HG02840 (cell line): Measurements from ENCODE around the gene ARHGAP32.
"Not testable (repeated sequence)": the region's sequence is repeated elsewhere in the genome, so short reads cannot be mapped to it uniquely, and the experiment has no call there.

Source experiments
- ATAC-seq: cut with Tn5 transposase; IDR thresholded peaks from one replicate; pipeline ENCODE4 v1.9.1; 2021; ENCODE audit warnings: mild to moderate bottlenecking, moderate library complexity, moderate number of reproducible peaks; ENCODE audit not compliant: unreplicated experiment, low FRiP score

The ARHGAP32 gene

DNA sequence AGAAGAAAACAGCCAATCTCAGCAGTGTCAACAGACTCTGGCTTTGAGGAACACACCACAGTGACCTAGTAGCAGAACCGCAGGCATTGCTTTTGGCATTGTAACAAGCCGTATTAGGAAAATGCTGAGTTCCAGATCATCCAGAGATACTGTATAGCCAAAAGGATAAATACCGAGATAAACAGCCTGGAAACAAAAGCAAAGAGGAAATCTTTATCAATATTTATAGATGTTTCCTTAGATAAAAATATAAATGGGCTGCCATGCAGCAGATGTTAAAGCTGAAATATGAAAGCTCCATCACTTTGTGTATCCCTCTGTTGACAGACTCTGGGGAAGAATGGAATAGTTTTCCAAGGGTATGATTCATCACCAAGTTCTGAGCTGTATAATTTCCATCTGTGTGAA lies 150.5 kb downstream of the ARHGAP32 start:
- no peak for ATAC-seq

- no peak for ATAC-seq
Observed at GRCh38 chr11:129040934-129041333, 151.2 kb downstream of the ARHGAP32 start.

DNA sequence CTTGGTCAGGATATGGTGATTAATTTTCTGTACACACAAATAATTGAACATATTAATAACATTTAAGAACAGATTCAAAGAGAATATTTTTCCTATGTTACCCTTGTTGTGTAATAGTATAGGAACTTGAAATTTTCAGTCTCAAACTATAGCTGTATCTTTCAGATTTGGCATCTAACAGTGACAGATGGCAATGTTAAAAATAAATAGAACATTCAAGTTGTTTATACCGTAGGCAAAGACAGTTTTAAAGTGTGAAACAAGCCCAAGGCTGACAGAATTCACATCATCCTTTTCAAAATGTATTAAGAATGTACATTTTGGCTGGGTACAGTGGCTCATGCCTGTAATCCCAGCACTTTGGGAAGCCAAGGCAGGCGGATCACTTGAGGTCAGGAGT lies 156.9 kb downstream of the ARHGAP32 start:
- ATAC-seq, result no peak

DNA sequence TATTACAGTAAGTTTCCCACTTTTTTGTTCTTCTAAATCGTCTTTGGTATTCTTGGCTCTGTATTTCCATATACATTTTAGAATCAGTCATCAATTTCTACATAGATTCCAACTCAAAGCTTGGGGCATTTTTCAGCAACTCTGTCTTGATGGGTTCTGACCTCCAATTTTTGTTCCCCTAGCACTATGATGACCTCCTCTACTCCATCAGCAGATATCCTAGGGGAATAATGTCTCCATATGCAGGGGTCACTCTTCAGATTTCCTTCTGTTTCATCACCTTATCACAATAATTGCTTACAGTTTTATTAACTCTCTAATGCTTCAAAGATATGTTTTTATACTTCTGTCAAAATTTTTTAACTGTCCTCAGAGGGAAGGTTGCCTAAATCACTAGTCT lies 158.1 kb downstream of the ARHGAP32 start:
- no peak for ATAC-seq

GRCh38 chr11:129023968-129024676 lies 168.0 kb downstream of the ARHGAP32 start:
- ATAC-seq, result no peak

- no peak for ATAC-seq
Observed at GRCh38 chr11:129021295-129021694, 170.8 kb downstream of the ARHGAP32 start.

DNA sequence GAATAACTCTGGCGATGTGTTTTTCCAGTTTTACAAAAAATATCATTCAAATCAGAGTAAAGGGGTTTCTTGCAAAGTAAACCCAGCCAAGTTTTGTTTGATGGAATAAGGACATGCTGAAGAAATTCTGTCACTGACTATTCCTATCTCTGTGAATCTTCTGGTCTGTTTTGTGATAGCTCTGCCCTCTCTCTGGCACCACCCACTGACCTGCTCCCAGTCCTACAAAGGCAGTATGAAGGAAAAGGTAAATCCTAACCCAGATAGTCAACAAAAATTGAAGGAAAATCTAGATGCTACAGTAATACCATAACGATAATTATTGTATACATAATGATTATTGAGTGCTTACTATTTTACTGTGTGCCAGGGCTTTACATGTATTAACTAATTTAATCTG lies 173.1 kb downstream of the ARHGAP32 start:
- ATAC-seq, result no peak

DNA sequence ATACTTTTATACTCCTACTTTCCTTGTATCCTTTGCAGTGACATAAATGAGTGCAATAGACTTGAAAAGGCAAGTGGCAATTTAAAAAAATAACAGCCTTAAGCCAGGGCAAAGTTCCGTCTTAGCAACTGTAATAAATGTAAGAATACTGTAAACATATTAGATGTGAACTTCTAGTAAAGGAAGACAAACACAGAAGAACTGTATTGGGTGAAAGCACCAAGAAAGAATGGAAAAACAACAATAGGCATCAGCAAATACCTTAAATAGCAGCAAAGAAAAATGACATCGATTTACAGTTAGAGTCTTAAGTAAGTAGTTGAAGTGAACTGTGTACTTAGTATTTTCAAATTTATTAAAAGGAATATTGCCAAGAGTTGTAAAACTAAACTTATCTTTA lies 174.0 kb downstream of the ARHGAP32 start:
- no peak for ATAC-seq

GRCh38 chr11:129013737-129014475 lies 178.2 kb downstream of the ARHGAP32 start:
- no peak for ATAC-seq

DNA sequence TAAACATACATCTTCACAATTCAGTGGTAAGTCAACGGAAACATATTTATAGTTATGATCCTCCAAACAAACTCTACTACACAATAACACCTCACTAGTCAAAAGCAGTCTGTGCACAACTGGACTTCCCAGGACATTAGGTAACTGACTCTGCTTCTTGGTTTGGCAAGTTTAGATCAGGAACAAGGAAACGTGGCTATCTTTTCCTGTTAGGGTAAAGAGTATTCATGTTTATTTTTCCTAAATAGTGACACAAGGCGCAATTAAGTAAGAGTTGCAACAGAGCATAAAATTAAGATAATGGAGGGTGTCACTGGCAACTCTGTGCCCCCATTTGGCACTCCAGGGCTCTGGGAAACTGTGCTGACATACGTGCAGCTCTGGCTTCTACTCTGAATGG lies 179.2 kb downstream of the ARHGAP32 start:
- ATAC-seq, result no peak

DNA sequence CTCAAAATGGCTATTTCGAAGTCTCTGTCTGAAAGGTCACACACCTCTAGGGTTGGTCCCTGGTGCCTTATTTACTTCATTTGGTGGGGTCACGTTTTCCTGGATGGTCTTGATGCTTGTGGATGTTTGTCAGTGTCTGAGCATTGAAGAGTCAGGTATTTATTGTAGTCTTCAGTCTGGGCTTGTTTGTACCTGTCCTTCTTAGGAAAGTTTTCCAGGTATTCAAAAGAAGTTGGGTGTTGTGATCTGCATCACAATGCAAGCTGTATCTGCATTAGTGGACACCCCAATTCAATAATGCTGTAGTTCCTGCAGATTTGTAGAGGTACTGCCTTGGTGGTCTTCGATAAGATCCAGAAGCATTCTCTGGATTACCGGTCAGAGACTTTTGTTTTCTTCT lies 186.0 kb downstream of the ARHGAP32 start:
- ATAC-seq, result no peak

- ATAC-seq, result not testable (repeated sequence)
Observed at GRCh38 chr11:128999165-128999564, 193.0 kb downstream of the ARHGAP32 start.

DNA sequence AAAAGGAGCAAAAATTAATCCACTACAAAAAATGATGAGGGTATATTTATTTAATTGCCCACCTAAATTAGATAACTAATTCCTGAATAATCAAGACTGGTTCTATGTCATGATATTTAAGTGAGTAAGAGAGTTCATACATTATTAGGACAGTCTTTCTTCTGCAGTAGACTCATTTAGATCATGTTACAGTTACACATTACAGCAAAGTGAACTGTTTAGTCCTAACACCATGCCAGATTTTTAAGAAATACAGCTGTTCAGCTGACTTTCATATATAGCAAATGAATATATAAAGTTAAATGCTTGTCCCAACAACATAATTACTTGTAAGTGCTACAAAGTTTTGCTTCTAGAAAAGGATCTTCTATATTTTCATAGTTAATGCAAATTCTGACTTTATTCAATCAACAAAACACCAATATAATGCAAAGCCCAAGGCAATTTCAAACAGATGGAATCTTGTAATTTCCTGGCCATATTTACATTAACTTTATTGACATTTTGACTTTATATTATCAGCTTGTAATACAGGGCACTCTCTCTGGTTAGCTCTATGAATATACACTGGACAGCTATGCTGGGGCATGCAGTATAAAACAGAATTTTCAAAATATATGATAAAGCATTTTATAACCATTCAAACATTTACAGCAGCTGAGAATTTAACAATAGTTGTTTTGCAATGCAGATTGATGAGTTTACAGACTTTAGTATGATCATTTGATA lies 203.7 kb downstream of the ARHGAP32 start:
- no peak for ATAC-seq

- no peak for ATAC-seq
Observed at GRCh38 chr11:128985880-128986279, 206.2 kb downstream of the ARHGAP32 start.

GRCh38 chr11:128983023-128983422 lies 209.1 kb downstream of the ARHGAP32 start:
- ATAC-seq, result no peak

DNA sequence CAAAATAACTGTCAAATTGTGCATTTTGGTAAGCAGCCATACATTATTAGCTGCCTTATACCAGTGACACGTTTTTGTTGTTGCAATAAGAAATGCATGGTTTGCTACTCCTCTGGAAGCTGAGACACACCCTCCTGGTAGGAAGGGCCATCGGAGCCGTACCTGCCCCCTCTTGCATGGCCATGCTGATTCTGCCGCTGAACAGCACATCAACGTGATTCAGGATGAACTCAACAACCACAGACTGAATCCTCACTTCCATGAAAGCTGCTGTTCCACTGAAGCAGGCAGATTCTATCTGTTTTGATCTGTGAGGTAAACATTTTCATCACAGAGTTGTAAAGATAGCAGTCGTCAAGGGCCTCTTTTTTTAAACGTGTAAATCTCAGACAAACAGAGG lies 210.9 kb downstream of the ARHGAP32 start:
- no peak for ATAC-seq

- ATAC-seq, result no peak
Observed at GRCh38 chr11:128970598-128971190, 221.4 kb downstream of the ARHGAP32 start.

- no peak for ATAC-seq
Observed at GRCh38 chr11:128968916-128969315, 223.2 kb downstream of the ARHGAP32 start.

DNA sequence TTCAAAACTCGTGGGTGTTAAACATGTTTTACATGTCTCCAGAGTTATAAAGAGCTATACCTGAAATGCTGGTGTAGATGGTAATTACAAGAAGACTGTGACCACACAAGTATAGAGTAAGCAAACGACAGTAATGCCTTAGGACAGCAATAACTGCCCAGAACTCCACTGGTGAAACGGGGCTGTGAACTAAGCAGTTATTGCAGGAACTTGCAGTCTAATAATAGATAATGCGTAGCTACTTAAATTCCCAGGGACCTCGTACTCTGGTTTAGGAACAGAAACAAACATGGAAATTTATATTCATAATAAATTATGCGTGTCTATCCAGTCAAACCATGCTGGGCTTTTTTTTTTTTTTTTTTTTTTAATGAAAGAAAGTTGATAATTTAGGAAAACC lies 224.5 kb downstream of the ARHGAP32 start:
- no peak for ATAC-seq

- peak; percentile 90 for ATAC-seq
Observed at GRCh38 chr11:128965485-128965884, 226.6 kb downstream of the ARHGAP32 start.

DNA sequence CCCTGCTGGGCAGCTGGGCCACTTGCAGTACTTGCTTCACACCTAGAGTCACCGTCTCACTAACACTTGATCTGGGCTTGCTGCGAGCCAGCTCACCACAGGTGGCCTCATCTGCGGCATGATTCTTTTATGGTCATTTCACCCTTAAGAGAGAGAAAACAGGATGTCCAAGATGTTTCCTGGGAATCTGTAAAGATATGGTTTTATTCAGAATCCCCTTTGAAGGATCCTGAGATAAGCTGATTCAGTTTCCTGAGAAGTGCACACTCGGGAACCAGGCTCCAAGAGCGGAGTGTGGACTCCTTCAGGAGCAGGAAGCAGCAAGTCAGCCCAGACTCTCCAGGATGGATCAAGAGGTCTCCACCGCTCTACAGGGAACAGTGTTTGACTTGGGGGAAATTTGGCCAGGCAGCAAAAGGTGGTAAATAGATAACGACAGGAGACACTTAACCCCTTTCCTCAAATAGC lies 227.6 kb downstream of the ARHGAP32 start:
- ATAC-seq, result no peak
